Hematopoietic multipotent progenitor cell treated with erythropoietin and hydrocortisone succinate and interleukin-3 and kit ligand, for 6 days (in vitro differentiated cells): ENCODE measurements around the gene ZNF276.
"Not testable (repeated sequence)": the region's sequence is repeated elsewhere in the genome, so short reads cannot be mapped to it uniquely, and the experiment has no call there.

Experiments
- DNase-seq: peaks from one replicate; pipeline ENCODE4 v3.0.0-alpha.2; 2015

ZNF276 gene, protein sequence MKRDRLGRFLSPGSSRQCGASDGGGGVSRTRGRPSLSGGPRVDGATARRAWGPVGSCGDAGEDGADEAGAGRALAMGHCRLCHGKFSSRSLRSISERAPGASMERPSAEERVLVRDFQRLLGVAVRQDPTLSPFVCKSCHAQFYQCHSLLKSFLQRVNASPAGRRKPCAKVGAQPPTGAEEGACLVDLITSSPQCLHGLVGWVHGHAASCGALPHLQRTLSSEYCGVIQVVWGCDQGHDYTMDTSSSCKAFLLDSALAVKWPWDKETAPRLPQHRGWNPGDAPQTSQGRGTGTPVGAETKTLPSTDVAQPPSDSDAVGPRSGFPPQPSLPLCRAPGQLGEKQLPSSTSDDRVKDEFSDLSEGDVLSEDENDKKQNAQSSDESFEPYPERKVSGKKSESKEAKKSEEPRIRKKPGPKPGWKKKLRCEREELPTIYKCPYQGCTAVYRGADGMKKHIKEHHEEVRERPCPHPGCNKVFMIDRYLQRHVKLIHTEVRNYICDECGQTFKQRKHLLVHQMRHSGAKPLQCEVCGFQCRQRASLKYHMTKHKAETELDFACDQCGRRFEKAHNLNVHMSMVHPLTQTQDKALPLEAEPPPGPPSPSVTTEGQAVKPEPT

GRCh38 chr16:89720813-89721545, at the start of gene ZNF276, which contains the start of gene VPS9D1:
Gene ZNF276 (plus strand): TSS chr16:89721537. CDS start chr16:89721641, 104 bp downstream.
Gene VPS9D1 (minus strand): TSS chr16:89720898. CDS start chr16:89720861, 37 bp downstream.
- DNase-seq = peak; percentile 93

- DNase-seq = not testable (repeated sequence)
Observed at GRCh38 chr16:89671565-89671964, 49.8 kb upstream of the ZNF276 start.

DNA sequence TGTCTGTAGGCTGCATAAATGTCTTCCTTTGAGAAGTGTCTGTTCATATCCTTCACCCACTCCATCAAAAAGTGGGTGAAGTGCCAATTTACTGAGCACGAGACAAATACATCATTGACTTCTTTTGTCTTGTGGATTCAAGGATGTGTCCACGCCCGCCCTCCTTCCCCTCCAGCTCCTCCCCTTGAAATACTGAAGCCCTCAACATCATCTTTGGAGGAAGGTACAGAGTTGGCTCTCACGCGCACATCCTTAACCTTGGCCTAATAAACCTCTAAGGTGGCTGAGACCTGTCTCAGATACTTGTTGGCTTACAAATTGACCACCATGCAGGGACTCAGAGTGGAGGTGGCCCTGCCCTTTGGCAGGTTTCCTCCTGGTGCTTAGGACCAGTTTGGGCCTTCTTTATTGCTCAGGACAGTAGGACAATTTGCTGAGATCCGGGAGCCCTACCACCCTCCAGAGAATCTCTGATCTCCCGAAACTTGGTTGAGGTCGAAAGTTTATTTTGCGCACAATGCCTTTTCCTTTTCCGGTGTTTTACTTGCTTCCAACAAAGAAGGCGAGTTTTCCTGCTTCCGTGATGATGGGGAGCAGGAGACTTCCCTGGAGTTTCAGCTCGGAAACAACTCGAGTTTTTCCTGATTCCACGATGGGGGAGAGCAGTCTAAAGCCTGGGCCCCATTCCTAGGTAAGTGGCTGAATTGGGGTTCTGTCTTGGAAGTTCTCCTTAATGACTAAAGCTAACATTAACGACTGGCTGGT, 49.0 kb upstream of the ZNF276 start:
- DNase-seq = no peak

- DNase-seq = no peak
Observed at GRCh38 chr16:89678258-89678657, 43.1 kb upstream of the ZNF276 start.

- DNase-seq = no peak
Observed at GRCh38 chr16:89685916-89686315, 35.4 kb upstream of the ZNF276 start.

DNA sequence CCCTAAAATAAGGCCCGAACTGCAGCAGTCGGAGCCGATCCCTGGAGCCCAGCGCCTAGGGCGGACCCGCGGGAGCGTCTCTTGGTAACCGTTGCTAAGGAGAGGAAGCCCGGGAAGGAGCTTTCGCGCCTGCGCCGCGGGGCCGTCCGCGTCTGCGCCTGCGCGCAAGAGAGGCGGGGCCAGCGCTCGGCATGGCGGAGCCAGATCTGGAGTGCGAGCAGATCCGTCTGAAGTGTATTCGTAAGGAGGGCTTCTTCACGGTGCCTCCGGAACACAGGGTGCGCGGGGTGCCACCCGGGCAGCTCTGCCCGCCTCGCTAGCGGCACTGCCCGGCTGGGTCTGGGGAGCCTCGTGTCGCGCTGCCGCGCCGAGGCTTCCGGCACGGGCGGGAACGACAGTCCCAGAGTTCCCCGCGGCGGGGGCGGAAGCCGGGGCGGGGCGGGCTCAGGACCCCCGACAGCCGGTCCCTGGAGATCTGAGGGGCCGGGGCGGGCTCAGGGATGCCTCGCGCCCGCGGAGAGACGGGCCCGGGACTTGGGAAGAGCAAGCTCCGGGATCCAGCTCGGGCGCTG, 34.7 kb upstream of the ZNF276 start, which contains the start of gene CDK10:
Gene CDK10, plus strand, starts transcription at position 170 of the 572 bp plus-strand sequence. Its CDS starts 22 bp downstream, at position 192.
- DNase-seq = peak; percentile 93

DNA sequence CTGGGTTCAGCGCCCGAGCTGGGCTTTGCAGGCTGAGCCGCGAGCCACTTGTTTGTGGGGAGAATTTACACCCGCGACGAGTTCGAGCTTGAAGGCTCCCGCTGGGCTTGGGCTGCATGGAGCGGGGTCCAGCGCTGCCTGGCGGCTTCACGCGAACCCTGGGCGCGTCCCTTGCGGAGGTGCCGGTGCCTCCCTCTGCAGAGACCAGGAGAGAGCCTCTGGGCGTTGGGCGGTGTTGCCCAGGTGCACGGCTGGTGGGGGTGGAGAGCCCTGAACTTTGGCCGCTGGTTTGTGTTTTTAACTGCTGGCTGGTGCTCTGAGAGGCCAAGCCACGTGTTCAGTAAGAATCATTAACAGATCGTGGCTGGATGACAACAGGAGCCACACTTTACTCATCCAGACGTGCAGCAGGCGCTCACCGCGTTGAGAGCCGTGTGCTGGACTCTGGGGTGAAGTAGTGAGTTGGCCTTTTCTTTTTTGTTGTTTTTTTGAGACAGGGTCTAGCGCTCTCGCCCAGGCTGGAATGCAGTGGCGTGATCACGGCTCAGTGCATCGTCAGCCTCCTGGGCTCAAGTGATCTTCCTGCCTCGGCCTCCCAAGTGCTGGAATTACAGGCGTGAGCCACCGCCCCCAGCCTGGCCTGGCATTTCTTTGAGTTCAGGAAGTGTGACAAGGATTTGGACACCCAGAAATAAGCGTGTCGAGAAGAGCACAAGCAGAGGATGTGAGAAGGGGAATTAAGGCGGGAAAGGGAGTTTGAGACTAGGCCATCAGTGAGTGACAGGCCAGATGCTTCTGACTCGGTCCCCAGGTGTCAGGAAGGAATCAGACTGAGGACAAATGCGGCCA, 34.0 kb upstream of the ZNF276 start:
- DNase-seq = peak; percentile 57

DNA sequence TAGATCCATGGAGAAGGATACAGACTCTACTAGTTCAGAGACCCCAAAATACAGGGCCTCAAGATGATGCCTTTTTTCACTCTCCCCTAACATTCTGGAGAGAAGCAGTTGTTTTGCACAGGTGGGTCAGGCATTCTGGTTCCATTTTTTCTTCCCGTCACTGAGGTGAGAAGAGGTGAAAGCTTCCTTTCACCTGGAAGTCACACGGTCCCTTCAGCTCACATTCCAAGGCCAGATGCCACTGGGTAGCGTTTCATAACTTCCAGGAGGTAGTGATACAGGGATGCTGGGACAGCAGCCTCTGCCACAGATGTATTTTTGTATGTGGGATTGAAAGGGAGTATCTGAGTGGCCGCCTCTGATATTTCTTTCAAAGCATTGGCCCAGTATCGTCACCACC, 32.9 kb upstream of the ZNF276 start:
- no peak for DNase-seq

DNA sequence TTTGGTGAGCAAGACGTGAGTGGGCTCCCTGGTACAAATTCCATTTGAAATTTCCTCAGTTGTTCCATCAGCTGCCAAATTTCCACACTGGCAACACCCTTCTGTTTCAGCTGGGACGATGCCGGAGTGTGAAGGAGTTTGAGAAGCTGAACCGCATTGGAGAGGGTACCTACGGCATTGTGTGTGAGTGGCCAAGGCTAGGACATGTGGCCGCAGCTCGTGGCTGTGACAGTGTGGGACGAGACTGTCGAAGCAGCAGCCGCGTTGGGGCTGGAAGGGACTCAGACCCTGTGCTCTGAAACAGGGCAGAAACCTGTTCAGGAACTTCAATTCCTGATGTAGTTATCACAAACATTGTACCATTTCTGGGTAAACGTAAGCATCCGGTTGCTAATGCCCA, 32.2 kb upstream of the ZNF276 start:
- DNase-seq = no peak

DNA sequence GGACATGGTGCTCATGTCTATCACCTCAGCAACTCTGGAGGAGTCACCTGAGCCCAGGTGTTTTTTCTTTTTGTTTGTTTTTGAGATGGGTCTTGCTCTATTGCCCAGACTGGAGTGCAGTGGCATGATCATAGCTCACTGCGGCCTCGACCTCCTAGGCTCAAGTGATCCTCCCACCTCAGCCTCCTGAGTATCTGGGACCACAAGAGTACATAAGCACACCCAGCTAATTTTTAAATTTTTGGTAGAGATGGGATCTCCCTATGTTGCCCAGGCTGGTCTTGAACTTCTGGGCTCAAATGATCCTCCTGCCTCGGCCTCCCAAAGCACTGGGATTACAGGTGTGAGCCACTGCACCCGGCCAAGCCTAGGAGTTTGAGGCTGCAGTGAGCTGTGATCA, 31.7 kb upstream of the ZNF276 start:
- not testable (repeated sequence) for DNase-seq

- no peak for DNase-seq
Observed at GRCh38 chr16:89690392-89690901, 30.9 kb upstream of the ZNF276 start.

DNA sequence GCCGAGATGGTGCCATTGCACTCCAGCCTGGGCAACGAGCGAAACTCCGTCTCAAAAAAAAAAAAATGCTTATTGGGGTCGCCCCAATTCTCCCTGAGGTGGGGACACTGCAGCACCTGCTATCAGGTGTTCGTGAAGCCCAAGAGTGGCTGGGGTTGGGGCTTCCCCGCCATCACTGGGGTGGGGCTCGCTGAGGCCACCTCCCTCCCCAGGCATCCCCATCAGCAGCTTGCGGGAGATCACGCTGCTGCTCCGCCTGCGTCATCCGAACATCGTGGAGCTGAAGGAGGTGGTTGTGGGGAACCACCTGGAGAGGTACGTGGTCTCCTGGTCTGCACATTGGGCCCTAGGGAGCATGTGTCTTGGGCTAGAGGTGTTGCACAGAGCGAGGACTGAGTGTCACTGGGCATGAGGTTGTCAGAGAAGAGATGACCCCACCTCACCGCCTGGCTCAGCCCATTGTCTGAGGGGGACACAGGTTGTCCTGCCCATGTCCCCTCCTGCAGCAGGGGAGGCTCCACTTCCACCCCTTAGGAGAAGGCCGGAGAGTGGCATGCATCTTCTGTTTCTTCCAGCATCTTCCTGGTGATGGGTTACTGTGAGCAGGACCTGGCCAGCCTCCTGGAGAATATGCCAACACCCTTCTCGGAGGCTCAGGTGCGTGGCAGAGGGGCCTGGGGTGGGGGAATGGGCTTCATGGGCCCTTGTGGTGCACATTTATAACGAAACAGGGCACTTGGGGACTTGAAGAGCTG, 29.9 kb upstream of the ZNF276 start:
- no peak for DNase-seq

GRCh38 chr16:89691986-89692569, 29.3 kb upstream of the ZNF276 start:
- DNase-seq = no peak

DNA sequence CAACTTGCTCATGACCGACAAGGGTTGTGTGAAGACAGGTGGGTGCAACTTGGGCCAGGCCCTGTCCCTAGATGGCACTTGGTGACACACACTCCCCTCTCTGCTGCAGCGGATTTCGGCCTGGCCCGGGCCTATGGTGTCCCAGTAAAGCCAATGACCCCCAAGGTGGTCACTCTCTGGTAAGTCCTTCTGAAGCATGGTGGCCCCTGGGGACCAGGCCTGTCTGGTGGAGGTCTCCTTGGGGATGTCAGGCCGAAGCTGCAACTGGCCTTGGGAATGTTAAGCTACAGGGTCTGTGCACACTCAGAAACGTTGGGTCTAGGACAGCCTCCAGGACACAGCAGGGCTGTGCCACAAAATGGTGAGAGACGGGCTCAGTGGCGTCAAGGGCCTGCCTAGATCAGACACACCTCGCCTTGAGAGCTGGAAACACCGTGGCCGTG, 28.0 kb upstream of the ZNF276 start:
- DNase-seq = no peak

DNA sequence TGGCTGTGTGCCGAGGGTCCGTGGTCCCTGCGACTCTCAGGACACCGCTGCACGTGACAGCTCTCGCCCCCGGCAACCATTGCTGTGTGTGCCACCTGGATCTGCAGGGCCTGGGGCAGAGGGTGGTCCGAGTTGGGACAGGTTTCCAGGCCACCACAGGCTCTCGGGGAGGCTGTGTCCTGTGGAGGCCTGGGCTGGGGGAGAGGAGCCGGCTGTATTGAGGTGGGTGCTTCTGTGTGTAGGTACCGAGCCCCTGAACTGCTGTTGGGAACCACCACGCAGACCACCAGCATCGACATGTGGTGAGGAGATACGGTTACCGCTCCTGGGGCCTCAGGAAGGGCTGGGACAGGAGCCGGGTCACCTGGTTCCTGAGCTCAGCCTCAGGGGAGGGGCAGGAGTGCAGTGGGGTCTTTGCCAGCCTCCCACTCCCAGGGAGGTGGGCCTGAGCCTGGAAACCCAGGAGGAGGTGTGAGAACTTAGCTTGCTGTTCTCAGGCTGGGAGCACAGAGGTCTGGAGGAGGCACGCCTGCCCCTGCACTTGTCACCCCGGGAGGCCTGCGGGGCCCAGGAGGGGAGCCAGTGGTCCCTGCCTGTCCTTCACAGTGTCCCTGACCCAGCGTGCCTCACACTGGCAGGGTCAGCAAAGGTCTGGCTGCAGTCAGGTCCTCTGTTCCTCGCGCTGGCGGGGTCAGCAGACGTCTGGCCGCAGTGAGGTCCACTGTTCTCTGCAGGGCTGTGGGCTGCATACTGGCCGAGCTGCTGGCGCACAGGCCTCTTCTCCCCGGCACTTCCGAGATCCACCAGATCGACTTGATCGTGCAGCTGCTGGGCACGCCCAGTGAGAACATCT, 27.2 kb upstream of the ZNF276 start:
- peak; percentile 76 for DNase-seq

- not testable (repeated sequence) for DNase-seq
Observed at GRCh38 chr16:89694784-89695085, 26.6 kb upstream of the ZNF276 start.

- no peak for DNase-seq
Observed at GRCh38 chr16:89695086-89695874, 26.1 kb upstream of the ZNF276 start.
